NCI-H2227 (cell line): ENCODE results near the gene RECK.

Experiments
- DNase-seq: peaks from one replicate; lab custom pipeline; 2025; ENCODE audit not compliant: unreplicated experiment; lab: John Stamatoyannopoulos, UW

The RECK gene

DNA sequence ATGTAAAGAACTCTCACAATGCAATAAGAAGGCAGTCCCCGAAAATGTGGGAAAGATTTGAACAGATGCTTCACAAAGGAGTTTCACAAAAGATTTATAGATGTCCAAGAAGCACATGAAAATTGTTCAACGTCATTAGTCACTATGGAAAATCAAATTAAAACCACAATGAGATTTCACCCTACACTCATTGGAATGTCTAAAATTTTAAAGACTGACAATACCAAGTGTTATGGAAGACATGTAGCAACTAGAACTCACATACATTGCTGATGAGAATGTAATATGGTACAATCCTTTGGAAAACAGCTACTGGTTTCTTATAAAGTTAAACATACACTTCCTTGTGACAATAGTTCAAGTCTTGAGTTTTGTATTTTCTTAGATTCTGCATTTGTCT, 11.0 kb upstream of the RECK start:
- no peak for DNase-seq

DNA sequence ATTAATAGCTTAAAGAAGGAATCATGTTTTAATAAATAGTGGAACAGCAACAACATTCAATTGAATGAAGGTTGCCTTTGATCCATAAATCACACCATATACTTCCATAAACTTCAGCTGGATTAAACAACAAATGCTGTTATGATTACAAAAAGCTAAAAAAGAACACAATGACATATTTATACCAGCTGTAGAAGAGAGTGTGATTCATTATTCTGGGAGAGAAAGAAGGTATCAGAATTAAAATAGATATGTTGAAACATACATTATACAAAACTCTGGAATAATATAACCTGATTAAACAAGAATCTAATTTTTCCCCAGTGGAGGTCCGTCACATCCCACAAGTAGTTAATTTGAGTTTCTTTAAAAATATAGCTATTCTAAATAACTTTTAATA, 7.5 kb upstream of the RECK start:
- no peak for DNase-seq

DNA sequence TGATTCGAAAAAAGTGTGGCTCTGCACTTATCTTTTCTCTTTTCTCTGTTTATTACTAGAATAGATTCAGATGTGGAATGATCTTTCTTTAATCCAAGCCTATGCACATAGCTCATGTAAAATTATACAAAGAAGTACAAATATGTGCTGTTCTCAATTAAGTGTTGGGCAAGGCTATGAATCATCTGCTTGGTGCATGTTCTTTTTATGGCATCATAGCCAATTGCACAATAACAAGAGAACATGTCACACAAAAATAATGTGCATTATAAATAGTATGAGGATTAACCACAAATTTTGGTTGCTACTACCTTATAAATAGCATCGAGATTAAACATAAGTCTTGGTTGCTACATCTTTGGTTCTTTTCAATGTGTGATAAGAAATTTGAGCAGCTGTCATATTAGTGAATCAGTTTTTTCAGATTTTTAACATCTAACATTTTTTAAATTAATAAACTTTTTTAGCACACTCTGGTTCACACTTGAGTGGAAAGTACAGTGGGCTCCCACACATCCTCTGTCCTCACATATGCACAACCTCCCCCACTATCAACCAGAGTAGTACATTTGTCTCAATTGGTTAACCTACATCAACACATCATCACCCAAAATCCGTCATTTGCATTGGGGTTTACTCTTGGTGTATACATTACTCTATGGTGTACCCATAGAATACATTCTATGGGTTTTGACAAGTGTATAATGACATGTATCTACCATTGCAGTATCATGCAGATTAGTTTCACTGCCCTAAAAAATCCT, 6.8 kb upstream of the RECK start:
- no peak for DNase-seq

DNA sequence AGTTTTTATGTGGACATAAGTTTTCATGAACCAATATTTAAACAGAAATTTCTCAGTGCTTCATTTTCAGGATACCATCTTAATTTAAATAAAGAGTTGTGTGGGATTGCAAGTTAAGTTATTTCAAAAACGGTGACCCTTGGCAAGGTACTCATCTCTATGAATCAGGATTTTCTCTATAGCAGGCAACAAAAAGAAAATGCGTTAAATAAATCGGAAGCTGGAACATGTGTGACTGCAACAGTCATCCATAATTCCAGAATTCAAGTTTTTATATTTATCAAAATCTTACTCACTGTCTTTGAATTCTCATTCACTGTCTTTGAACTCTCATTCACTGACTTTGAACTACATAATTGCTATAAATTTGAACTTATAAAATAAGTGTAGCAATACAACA, 5.8 kb upstream of the RECK start:
- no peak for DNase-seq

DNA sequence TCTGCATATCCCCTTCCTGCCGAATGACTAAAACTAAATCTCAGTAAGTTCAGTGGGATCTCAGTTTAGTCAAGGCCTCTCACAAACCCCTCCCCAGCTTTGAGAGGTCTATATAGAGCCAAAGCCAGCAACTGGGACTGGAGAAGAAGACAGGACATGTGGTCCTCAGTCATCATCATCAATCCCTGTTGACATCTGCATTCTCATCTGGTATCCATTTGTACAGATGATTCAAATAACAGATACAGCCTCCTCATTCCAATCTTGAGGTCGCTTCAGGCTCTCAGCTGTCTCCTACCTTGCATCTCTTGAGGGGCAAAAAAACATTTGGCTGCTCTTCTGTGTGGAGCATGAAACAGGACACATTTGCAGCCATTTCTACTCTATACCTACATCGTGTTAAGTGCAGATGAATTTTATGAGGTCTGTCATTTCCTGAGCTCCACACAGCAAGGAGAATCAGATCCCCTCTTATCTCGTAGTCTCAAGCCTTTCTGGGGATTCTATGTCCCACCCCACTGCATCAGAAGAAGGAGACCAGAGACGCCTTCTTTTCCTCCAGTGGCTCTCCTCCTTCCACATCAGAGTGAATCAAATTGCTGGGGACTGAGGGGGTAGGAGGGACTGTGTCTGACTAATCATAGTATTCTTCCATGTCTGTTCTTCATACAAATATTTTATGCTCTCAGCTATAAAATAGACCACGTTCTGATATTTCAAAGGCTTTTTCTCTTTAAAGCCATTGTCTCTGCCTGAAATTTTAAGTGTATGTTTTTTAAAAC, 4.7 kb upstream of the RECK start:
- no peak for DNase-seq

DNA sequence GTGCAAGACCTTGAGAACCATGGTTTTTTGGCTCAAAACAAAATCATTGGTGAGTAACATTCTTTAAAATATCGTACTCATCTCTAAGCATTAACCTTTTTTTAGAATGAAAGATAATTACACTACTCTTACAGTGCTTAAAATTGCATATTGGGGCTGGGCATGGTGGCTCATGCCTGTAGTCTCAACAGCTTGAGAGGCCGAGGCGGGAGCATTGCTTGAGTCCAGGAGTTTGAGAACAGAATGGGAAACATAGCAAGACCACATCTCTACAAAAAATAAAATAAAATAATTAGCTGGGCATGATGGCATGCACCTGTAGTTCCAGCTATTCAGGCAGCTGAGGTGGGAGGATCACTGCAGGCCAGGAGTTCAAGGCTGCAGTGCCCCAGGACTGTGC, 2.9 kb upstream of the RECK start:
- no peak for DNase-seq

DNA sequence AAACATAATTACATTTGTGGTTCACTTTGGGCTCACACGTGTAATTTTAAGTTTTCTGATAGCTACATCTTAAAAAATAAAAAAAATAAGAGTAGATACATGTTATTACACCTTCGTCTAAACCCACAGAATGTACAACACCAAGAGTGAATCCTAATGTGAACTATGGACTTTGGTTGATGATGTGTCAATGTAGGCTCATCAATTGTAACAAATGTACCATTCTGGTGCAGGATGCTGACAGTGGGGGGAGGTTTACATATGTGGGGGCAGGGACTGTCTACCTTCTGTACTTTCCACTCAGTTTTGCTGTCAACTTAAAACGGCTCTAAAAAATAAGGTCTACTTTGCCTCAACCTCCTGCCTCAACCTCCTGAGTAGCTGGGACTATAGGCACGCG, 2.5 kb upstream of the RECK start:
- no peak for DNase-seq

DNA sequence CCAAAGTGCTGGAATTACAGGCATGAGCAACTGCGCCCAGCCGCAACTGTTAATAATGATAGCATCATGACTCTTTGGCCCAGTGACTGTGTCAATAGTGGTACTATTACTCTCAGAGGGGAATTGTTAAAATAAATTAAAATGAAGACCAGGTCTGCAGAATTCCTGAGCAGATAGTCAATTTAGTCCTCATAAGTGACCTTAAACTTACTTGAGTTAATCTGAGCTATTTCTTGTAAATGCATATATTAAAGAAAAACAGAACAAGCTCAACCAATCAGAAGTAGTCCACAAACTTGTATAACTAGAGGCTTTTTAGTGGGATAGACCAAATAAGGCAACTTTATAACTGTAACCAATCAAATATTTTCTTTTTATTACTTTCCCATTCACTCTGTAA, 1.7 kb upstream of the RECK start:
- no peak for DNase-seq

DNA sequence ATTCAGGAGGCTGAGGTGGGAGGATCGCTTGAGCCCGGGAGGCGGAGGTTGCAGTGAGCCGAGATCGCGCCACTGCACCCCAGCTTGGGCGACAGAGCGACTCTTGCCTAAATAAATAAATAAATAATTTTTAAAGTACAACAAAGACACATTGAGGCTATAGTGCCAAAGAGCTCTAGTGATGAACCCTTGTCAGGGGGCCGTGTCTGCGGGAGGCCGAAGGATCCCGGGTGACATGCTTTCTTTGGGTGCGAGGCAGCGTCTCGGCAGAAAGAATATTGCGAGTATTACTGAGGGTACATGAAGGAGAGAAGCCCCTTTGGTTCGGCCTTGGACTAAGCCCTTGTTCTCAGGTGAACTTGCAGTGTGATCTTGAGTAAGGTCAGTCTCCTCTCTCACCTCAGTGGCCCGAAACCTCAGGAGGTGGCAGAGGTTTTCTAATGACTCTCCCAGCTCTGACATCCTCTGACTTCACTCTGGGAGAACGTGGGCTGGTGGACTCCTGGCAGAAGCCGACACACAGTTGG, 397 bp upstream of the RECK start:
- no peak for DNase-seq

DNA sequence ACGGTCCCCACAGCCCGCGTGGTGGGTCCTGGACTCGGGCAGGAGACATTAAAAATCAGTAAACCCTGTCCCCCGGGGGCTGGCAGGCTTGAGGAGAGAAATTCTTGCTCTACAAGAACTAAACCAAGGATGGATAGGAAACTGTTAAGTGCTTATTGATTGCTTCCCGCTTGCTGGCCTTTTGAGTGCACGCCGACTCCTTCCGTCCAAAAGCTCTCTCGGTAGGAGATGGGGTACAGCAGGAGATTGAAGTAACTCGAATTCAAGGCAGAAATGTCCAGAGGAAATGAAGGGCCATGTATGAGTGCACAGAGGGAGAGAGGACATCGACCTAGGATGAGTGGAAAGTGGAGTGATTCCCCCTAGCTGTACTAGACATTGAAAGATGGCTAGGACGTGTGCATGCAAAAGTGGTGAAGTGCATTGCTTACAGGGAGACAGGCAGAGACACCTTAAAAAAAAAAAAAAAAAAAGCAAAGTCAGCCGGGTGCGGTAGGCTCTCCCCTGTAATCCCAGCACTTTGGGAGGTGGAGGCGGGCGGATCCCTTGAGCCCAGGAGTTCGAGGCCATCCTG, 923 bp downstream of the RECK start:
- DNase-seq = peak; percentile 23

DNA sequence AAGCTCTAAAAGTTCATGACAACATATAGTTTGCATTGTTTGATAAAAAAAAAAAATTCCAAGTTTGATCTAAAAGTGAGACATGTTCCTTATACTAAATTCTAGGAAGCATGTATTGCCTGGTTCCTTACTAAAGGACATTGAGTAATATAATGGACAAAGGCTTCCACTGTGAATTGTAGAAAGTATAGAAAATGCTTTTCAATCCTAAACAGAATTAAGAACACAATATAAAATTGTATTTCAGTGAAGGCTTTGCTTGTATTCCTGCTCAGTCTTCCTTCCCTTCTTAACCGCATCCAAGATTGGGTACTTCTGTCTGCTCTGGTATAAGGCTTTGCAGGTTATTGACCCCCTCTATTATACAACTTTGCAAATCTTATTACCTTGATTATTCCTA, 2.4 kb downstream of the RECK start:
- no peak for DNase-seq

DNA sequence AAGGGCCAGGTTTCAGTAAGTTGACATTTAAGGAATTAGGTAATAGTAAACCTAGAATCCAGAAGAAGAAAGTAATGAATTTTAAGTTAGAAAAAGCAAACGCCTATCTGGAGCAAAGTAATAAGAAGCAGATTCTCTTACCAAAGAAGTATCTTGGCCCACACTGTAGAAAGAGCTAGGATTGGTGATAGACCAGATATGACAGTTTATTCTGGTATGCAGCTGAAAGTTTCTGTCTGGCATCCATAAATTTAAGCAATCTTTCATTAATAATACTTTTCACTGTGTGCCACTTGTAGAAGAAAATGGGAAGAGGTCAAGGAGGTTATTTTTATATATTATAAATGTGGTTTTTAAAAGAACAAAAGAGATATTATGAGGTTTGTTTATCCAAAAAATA, 3.0 kb downstream of the RECK start:
- no peak for DNase-seq

DNA sequence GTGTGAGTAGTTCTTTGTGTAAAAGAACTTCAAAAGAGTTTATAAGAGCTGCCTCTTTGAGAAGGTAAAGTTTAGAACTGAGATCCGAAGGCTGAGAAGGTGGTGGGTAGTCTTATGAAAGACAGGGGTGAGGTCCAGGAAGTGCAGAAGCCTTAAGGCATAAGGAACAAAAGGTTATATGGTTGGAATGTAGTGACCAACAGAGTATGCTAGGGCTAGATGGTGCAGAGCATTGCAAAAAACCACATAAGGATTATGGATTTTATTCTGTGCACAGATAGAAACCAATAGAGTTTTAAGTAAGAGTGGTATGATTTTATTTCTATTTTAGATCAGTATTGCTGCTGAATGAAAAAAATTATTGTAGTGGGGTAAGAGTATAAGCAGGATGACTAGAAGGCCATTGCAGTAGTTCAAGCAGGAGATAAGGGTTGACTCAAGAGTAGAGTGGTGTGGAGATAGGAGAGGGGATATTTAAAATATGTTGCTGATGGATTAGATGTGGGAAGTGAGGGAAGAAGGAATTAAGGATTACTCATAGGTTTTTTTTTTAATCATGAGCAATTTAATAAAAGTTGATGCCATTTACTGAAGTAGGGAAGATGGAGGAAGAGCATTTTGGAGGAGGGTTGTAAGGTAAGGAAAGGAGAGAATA, 3.7 kb downstream of the RECK start:
- DNase-seq = no peak

DNA sequence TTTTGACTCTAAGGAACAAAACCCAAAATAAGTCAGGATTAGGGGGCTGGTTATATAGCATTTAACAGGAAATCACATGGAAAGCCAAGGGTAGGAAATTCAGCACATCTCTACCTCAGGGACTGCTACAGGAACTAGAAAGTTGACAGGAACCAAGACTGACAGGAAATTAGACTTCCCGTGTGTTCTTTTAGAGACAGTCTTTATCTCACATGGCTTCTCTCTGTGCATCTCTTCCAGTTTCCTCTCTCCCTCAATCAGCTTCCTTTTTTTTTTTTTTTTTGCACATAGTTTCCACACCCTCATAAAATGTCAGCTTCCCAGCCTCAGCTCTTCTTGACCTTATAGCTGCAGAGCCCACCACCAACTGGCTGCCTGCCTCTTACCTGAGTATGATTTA, 4.8 kb downstream of the RECK start:
- no peak for DNase-seq

DNA sequence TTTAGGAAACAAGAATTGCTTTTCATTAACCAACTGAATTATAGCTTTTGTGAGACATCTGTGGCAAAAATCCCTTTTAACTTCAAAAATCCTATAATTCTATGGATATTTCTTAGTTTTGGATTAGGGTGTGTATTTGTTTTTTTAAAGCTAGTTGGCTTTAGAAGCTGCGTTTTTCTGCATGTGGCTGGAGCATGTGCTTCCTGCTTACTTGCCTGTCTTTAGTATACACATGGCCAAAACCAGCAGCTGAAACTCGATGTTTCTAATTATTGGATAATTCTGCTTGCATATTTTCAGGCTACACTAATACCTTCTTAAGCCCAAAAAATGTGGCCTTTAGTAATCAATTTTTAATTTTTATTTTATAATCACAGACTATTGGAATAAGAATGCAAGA, 8.9 kb downstream of the RECK start:
- no peak for DNase-seq

DNA sequence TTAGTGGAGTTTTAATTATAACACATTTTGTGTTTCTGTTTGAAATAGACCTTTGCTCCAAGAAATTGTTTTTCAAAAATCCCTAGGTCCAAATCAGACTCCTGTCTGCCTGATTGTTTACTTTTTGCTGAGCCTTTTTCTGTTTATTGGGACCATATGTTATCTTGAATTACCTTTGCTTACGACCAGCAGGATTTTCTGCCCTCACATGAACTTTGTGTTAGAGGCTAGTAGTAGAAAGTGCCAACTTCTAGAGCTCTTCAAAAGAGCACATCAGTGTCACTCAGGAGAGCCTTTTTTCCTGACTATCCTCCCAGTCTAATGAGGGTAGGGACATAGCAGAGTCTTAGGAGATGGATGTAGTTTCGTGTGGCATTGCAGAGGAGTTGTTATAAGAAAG, 10.2 kb downstream of the RECK start:
- no peak for DNase-seq

DNA sequence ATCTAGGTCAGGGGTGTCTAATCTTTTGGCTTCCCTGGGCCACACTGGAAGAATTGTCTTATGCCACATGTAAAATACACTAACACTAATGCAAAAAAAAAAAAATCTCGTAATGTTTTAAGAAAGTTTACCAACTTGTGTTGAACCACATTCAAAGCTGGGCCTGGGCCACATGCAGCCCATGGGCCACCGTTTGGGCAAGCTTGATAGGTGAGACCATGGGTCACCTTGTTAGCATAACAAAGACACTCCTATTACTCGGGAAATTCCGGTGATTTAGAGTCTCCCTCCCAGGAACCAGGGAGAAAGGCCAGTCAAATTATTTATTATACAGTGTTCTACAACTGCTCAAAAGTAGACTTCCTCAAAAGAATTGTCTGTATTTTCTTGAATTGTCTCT, 12.7 kb downstream of the RECK start:
- DNase-seq = no peak

DNA sequence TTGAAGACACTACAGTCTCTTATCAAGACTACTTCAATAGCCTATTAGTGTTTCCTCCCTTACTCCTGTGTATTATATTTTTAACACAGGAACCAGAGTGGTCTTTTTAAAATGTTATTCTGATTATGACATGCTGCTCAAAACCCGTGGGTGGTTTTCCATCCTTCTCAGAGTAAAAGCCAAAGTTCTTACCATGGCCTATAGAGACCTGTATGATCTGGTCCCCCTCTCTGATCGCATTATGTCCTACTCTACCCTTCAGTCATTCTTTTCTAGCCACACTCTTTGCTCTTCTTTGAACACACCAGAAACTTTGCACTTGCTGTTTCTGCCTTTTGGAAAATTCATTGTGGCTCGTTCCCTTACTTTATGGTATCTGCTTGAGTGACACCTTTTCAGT, 13.8 kb downstream of the RECK start:
- no peak for DNase-seq

DNA sequence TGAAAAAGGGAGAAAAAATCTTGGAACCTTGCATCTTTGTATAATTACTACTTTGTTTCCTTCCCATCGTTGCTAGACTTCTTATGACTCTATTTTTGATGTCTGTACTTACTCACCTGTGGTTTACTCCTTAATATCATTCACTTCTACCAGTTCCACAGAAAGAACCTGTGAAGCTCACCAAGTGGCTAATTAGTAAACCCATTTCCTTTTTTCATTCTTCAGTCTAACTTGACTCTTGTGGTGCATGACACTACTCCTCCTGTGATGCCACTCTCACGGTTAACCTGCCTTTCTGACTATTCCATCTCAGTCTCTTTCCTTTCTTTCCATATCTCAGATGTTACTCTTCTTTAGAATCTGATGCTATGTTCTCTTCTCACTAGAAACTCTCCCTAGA, 14.6 kb downstream of the RECK start:
- DNase-seq = no peak

DNA sequence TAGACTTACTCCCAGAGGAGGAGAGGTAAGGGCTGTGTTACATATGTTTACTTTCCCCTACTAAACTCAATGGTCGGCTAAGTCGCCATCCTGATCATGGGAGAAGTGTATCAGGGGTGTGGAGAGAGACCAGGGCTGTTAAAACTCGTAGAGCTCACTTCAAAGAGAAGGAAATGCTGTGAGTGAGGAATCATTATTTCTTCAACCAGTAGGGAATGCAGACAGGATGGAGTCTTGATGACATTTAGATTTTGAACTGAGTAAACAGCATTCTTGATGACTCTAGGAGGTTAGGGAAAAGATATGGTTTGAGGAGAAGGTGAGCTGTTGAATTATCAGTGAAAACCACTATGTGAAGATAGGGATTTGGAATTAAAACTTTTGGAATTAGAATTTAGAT, 17.3 kb downstream of the RECK start:
- no peak for DNase-seq

DNA sequence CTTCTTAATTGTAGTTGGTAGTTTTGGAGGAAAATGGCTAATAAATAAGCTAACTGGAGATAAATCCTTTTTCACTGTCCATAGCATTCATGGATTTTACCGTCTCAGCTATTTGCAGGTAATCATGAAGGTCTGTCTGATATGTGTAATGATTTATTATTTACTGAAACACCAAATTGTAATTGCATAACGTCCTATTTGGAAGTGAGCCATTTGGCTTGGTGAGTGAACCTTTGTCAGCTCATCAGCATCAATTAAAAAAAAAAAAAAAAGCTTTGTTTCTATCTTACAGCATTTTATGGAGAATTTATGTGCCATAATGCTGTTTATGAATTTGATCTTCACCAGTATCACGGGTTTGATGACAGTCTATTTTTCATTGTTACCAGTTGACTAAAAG, 20.2 kb downstream of the RECK start:
- DNase-seq = no peak
